Ammon's horn (tissue), 1 donor: ENCODE data around the gene INTS1.

ENCODE experiments used
- DNase-seq: peaks from one replicate; pipeline ENCODE4 v3.0.0-alpha.2; 2016; ENCODE audit warnings: low spot score

INTS1 gene

GRCh38 chr7:1508277-1508758 lies 4.1 kb upstream of the INTS1 start:
- no peak for DNase-seq

GRCh38 chr7:1505731-1506550 lies 1.8 kb upstream of the INTS1 start:
- DNase-seq = no peak

- DNase-seq = no peak
These were observed 799 bp downstream of the INTS1 start for GRCh38 chr7:1503390-1503789.

- DNase-seq = no peak
These were observed 1.3 kb downstream of the INTS1 start for GRCh38 chr7:1502845-1503244.

GRCh38 chr7:1501487-1502270 lies 2.5 kb downstream of the INTS1 start:
- DNase-seq = no peak

- no peak for DNase-seq
These were observed 4.0 kb downstream of the INTS1 start for GRCh38 chr7:1500064-1500807.

GRCh38 chr7:1499367-1500029 lies 4.7 kb downstream of the INTS1 start:
- no peak for DNase-seq

GRCh38 chr7:1498370-1499305 lies 5.6 kb downstream of the INTS1 start:
- no peak for DNase-seq

- DNase-seq = no peak
These were observed 6.8 kb downstream of the INTS1 start for GRCh38 chr7:1497293-1497927.

- DNase-seq = no peak
These were observed 7.5 kb downstream of the INTS1 start for GRCh38 chr7:1496531-1497292.

- no peak for DNase-seq
These were observed 8.5 kb downstream of the INTS1 start for GRCh38 chr7:1495564-1496242.

- DNase-seq = no peak
These were observed 9.2 kb downstream of the INTS1 start for GRCh38 chr7:1494866-1495563.

GRCh38 chr7:1494447-1494846 lies 9.7 kb downstream of the INTS1 start:
- DNase-seq = peak; percentile 50

- no peak for DNase-seq
These were observed 10.6 kb downstream of the INTS1 start for GRCh38 chr7:1493571-1493970.

GRCh38 chr7:1493129-1493528 lies 11.1 kb downstream of the INTS1 start:
- no peak for DNase-seq

GRCh38 chr7:1492640-1493039 lies 11.5 kb downstream of the INTS1 start:
- no peak for DNase-seq

- no peak for DNase-seq
These were observed 12.0 kb downstream of the INTS1 start for GRCh38 chr7:1492221-1492620.

GRCh38 chr7:1490837-1491236 lies 13.4 kb downstream of the INTS1 start:
- no peak for DNase-seq
